BLaER1 (cell line): ENCODE data around the gene OR2F1.
A peak's percentile ranks its signal among the peaks of the same experiment; 100 is the strongest.

Experiments
- H3K27ac ChIP-seq: shearing (Covaris generic); formaldehyde crosslinking; 2 replicates; pipeline ENCODE4 v1.8.1; 2022
- H3K27me3 ChIP-seq: shearing (Covaris generic); formaldehyde crosslinking; 2 replicates; pipeline ENCODE4 v1.8.1; 2022
- H3K36me3 ChIP-seq: shearing (Covaris generic); formaldehyde crosslinking; 2 replicates; pipeline ENCODE4 v1.8.1; 2022
- H3K4me1 ChIP-seq: shearing (Covaris generic); formaldehyde crosslinking; 2 replicates; pipeline ENCODE4 v1.8.1; 2022
- H3K4me2 ChIP-seq: shearing (Covaris generic); formaldehyde crosslinking; 2 replicates; pipeline ENCODE4 v1.8.1; 2022
- H3K4me3 ChIP-seq: shearing (Covaris generic); formaldehyde crosslinking; 2 replicates; pipeline ENCODE4 v1.8.1; 2022
- H3K9ac ChIP-seq: shearing (Covaris generic); formaldehyde crosslinking; 2 replicates; pipeline ENCODE4 v1.8.1; 2022
- H3K9me3 ChIP-seq: shearing (Covaris generic); formaldehyde crosslinking; 2 replicates; pipeline ENCODE4 v1.8.1; 2022
- H4K20me1 ChIP-seq: shearing (Covaris generic); formaldehyde crosslinking; 2 replicates; pipeline ENCODE4 v1.8.1; 2022
- Cebpa-rat ChIP-seq: shearing (Covaris generic); IDR thresholded peaks from 2 replicates; pipeline ENCODE4 v1.8.1; 2022

The OR2F1 gene

DNA sequence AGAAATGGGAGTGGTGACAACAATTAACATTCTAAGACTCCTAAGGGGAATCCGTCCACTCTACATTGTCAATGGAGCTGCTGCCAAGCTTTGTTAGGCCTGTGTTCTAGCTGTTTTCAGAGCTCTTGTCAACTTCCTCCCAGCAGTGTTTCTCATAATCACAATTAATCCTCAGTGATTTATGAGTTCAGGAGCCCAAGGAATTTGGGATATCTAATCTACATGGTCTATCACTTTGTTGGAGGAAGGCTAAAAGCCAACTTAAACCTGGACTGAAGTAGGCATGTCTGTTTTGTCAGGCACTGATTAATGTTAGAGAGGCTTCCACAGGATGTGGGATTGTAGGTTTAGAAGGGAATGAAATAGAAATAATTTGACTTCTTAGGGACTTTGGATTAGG lies 29.8 kb upstream of the OR2F1 start:
- H3K4me1 ChIP-seq: no peaks in the 10 kb centered on the region
- H4K20me1 ChIP-seq: no peaks in the 10 kb centered on the region
- H3K4me3 ChIP-seq: no peak overlapping the region
- no peak overlapping the region for H3K4me2 ChIP-seq
- no peak overlapping the region for H3K27ac ChIP-seq
- H3K9me3 ChIP-seq: no peaks in the 10 kb centered on the region
- no peaks in the 10 kb centered on the region for H3K27me3 ChIP-seq
- H3K36me3 ChIP-seq: no peaks in the 10 kb centered on the region
- TF ChIP-seq Cebpa-rat: no peak
- H3K9ac ChIP-seq: no peak overlapping the region

DNA sequence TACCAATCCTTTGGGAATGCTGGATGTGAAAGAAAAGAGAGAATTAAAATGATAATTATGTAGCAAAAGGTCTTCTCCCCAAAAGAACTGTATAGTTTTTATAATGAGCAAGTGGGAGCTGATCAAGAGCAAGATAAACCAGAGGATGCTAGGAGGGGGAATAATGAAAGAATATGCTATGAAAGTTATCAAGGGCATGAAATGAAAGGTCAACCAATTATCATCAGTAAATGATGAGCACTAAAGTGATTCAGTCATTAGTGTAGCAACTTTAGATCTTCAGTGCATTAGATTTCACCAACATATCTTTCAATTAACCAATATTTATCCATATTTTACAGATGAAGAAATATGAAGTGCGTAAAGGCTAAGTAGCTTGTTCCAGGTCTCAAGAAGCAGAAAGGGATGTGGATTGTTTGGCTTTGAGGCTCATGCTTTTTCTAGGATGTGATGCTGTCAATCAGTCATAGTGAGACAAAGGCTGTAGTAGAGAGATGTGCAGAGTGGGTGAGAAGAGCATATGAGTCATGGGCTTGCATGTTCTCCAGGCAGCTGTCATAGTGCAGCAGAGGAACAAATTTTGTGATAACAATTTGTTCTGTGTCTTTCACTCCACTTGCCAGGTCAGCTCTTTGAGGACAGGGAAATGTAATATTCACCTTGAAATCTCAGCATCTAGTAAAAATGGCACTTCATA lies 25.3 kb upstream of the OR2F1 start:
- Histone ChIP-seq H3K4me3 (no peak overlapping the region), H3K36me3 (no peaks in the 10 kb centered on the region), H3K9ac (no peak overlapping the region), H3K4me1 (peaks cover 19% of the 10 kb centered on the region), H3K9me3 (peaks cover 15% of the 10 kb centered on the region), H3K4me2 (no peak overlapping the region), H3K27ac (no peak overlapping the region), H3K27me3 (no peaks in the 10 kb centered on the region), H4K20me1 (no peaks in the 10 kb centered on the region)
- no peak for TF ChIP-seq Cebpa-rat

DNA sequence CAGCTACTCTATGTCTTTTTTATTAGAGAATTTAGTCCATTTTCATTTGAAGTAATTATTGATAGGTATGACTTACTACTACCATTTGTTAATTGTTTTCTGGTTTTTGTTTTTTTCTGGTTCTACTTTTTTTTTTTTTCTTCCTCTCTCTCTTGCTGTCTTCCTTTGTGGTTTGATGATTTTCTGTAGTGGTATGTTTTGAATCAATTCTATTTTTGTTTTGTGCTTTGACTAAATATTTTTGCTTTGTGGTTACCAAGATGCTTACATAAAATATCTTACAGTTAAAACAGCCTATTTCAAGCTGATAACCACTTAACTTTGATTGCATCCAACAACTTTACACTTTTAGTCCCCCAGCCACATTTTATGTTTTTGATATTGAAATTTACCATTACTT lies 22.9 kb upstream of the OR2F1 start:
- H3K4me2 ChIP-seq: peak overlapping the region; percentile 75
- H3K9me3 ChIP-seq: peaks cover 19% of the 10 kb centered on the region
- no peaks in the 10 kb centered on the region for H3K27me3 ChIP-seq
- no peak for TF ChIP-seq Cebpa-rat
- H3K27ac ChIP-seq: no peak overlapping the region
- peaks cover 19% of the 10 kb centered on the region for H3K4me1 ChIP-seq
- no peak overlapping the region for H3K9ac ChIP-seq
- no peaks in the 10 kb centered on the region for H4K20me1 ChIP-seq
- no peaks in the 10 kb centered on the region for H3K36me3 ChIP-seq
- no peak overlapping the region for H3K4me3 ChIP-seq

DNA sequence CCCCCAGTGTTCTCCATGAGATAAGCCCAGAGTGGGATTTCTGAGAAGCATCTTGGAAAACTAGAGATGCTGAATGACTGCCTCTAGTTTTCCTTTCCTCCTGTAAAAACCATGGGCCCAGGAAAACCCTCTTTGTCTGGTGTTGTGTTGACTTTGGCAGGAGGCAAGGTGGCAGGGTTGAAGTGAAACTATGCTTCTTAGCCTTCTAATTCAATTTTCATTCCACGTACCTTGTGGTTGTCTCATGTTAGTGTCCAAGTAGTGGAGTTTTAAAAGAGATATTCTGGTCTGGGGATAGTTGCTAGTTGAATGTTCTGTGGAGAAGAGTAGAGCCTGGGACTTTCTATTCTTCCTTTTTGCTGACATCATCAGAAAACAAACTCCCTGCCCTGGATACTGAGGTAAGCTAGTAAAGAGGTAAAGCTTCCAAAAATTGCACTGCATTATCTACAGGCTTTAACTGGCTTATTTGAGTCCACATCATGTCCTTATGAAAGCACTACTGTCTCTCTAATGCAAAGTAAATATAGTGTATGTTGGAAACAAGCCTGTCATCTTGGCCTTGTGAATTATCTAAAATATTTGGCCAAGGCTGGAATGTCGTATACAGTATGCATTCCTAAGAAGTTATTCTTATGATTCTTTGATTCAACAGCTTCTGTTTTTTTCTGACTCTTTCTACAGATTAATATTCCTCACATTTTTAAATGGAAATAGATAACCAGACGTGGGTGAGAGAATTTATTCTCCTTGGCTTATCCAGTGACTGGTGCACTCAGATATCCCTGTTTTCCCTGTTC lies 19.9 kb upstream of the OR2F1 start, which contains the start of gene OR2F2:
OR2F2 (plus strand) TSS at position 708 of the 800 bp plus-strand sequence; CDS start at position 708, 0 bp downstream.
- no peaks in the 10 kb centered on the region for H3K27me3 ChIP-seq
- no peak for TF ChIP-seq Cebpa-rat
- H3K4me2 ChIP-seq: no peak within 1 kb of the TSS
- H3K36me3 ChIP-seq: no peaks in the 10 kb centered on the region
- no peak within 1 kb of the TSS for H3K27ac ChIP-seq
- H3K9ac ChIP-seq: no peak within 1 kb of the TSS
- peaks cover 19% of the 10 kb centered on the region for H3K9me3 ChIP-seq
- no peak within 1 kb of the TSS for H3K4me3 ChIP-seq
- H4K20me1 ChIP-seq: no peaks in the 10 kb centered on the region
- peaks cover 19% of the 10 kb centered on the region for H3K4me1 ChIP-seq

DNA sequence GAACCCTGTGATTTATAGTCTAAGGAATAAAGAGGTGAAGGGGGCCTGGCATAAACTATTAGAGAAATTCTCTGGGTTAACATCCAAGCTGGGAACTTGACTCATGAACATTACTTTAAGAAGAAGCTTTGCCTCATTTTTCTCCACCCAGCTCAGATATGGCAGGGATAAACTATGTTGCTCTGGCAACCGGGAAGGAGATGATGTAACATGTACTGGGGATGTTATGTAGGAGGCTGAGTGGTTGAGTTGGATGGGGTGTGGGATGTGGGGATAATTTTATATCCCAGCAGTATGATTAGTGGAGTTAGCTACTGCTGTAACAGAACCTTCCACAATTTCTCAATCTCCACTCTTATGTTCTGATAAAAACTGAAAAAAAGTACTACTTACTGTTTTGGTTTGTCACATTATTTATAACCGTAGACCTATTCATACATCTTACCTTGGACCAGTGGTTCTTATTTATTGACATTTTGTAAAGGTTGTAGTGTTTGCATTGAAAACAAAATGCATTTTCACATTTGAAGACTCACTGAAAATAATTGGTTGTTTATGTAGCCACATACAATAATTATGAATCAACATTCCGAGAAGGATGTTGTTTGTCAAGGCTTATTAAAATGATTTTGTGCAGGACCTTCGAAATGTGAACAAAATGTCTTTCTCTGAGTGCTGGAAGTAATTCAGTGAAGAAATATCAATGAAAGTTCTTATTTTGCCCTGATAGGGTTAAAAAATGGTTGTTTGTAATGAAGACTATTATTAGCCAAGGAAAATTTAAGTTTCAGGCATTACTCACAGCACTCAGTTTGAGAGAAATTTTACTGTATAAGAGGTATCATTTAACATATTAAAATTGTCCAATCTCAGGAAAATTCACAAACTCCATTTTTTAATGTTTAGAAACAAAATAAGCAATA lies 18.3 kb upstream of the OR2F1 start:
- no peaks in the 10 kb centered on the region for H3K27me3 ChIP-seq
- peaks cover 16% of the 10 kb centered on the region for H3K4me1 ChIP-seq
- H4K20me1 ChIP-seq: no peaks in the 10 kb centered on the region
- no peak overlapping the region for H3K4me3 ChIP-seq
- H3K9me3 ChIP-seq: peaks cover 19% of the 10 kb centered on the region
- H3K9ac ChIP-seq: no peak overlapping the region
- TF ChIP-seq Cebpa-rat: no peak
- no peaks in the 10 kb centered on the region for H3K36me3 ChIP-seq
- no peak overlapping the region for H3K4me2 ChIP-seq
- H3K27ac ChIP-seq: no peak overlapping the region

DNA sequence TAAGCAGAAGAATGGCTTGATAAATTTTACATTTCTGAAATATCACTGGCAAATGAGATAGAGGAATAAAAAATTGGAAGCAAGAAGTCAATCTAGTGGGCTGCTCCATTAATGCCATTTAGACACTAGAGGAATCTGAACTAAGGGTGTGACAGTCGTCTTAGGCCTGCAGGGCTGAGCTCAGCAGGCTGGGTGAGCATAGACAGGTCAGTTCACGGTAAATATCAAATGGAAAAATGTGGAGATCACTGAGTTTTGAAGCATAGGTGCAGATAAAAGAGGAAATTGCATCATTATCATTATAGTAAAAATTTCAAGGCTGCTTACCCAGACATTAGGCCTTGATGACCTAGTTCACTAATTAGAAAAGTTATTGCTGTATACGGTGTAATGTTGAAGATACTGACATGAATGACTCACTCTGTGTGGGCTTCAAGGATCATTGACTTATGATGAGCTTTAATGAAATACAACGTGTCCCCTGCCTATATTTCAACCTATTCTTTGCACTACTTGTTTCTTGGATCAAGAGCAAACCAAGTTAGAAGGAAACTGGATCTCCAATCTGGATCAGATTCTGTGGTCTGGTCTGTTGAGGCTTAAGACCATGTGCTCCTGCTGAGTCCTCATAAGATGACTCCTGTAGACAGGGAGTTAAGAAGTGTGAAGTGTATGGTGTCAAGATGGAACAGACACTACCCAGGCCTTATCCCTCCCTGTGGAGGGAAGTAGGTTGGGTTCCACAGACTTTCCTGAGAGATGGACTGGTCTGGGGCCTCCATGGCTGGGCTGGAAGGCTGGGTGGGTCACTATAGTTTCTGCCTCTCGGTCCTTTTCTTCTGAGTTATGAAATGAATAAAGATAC lies 16.0 kb upstream of the OR2F1 start:
- Histone ChIP-seq H3K9ac (no peak overlapping the region), H3K4me2 (no peak overlapping the region), H4K20me1 (no peaks in the 10 kb centered on the region), H3K27me3 (no peaks in the 10 kb centered on the region), H3K4me3 (no peak overlapping the region), H3K27ac (no peak overlapping the region), H3K4me1 (no peaks in the 10 kb centered on the region), H3K36me3 (no peaks in the 10 kb centered on the region), H3K9me3 (peaks cover 12% of the 10 kb centered on the region)
- TF ChIP-seq Cebpa-rat: no peak

DNA sequence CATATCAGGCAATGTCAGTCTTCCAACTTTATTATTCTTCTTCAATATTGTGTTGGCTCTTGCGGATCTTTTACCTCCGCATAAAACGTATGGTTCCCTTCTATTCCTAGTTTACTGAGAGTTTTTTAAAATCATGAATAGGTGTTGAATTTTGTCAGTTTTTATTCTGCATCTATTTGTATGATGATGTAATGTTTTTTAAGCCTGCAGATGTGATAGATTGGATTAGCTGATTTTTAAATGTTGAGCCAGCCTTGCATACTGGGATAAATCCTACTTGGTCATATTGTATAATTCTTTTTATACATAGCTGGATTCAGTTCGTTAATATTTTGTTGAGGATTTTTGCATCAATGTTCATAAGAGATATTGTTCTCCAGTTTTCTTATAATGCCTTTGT lies 9.2 kb upstream of the OR2F1 start:
- no peak overlapping the region for H3K27ac ChIP-seq
- H4K20me1 ChIP-seq: no peaks in the 10 kb centered on the region
- no peak overlapping the region for H3K4me2 ChIP-seq
- no peak for TF ChIP-seq Cebpa-rat
- H3K9me3 ChIP-seq: no peaks in the 10 kb centered on the region
- no peaks in the 10 kb centered on the region for H3K4me1 ChIP-seq
- H3K4me3 ChIP-seq: no peak overlapping the region
- no peaks in the 10 kb centered on the region for H3K27me3 ChIP-seq
- H3K9ac ChIP-seq: no peak overlapping the region
- H3K36me3 ChIP-seq: no peaks in the 10 kb centered on the region

DNA sequence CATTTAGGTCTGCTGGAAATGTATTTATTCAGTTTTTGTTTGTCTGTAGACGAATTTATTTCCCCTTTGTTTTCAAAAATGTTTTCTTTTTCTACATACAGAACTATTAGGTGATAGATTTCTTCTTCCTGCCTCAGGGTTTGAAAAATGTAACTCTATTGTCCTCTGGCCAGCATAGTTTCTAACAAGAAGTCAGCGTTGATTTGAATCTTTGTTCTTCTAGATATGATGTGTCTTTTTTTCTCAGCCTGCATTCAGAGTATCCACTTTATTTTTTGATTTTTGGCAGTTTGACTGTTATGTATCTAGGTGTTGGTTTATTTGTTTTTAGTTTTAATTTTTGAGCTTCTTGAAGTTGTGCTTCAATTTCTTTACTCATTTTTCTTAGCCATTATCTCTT lies 7.5 kb upstream of the OR2F1 start:
- Histone ChIP-seq H3K4me2 (no peak overlapping the region), H3K27ac (no peak overlapping the region), H3K4me1 (no peaks in the 10 kb centered on the region), H4K20me1 (no peaks in the 10 kb centered on the region), H3K4me3 (no peak overlapping the region), H3K36me3 (no peaks in the 10 kb centered on the region), H3K9me3 (no peaks in the 10 kb centered on the region), H3K9ac (no peak overlapping the region), H3K27me3 (no peaks in the 10 kb centered on the region)
- TF ChIP-seq Cebpa-rat: no peak

DNA sequence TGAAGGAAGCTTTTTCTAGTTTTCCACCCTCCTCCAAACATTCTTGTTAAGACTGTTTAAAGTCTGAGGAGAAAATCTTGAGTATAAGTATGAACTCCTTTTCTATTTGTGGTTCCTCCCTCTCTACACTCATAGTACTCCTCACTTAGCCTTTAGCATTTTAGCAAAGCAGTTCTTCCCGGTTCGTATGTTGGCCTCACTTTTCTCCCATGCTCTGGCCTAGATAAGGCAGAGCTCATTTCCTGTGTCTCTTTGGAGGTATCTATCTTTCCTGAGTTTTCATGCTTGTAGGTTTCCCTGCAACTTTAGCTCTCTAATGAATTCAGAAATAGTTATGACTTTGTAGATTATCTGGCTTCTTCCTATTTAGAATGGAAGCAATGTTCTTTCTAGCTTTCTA lies 5.9 kb upstream of the OR2F1 start:
- H3K9ac ChIP-seq: no peak overlapping the region
- H3K36me3 ChIP-seq: no peaks in the 10 kb centered on the region
- no peaks in the 10 kb centered on the region for H3K4me1 ChIP-seq
- no peaks in the 10 kb centered on the region for H3K9me3 ChIP-seq
- no peaks in the 10 kb centered on the region for H4K20me1 ChIP-seq
- TF ChIP-seq Cebpa-rat: no peak
- no peaks in the 10 kb centered on the region for H3K27me3 ChIP-seq
- H3K4me3 ChIP-seq: no peak overlapping the region
- H3K27ac ChIP-seq: no peak overlapping the region
- no peak overlapping the region for H3K4me2 ChIP-seq
